ENCODE results near the gene TGFBR2.

Gene TGFBR2

GRCh38 chr3:30583973-30584372 lies 22.4 kb upstream of the TGFBR2 start:
- Histone ChIP-seq H3K36me3 (no peaks in the 10 kb centered on the region), H3K27ac (no peak overlapping the region), H3K4me3 (no peak overlapping the region), H3K4me1 (no peaks in the 10 kb centered on the region), H3K9me3 (no peaks in the 10 kb centered on the region), H3K27me3 (no peaks in the 10 kb centered on the region)
- TF ChIP-seq, protein P1, sequence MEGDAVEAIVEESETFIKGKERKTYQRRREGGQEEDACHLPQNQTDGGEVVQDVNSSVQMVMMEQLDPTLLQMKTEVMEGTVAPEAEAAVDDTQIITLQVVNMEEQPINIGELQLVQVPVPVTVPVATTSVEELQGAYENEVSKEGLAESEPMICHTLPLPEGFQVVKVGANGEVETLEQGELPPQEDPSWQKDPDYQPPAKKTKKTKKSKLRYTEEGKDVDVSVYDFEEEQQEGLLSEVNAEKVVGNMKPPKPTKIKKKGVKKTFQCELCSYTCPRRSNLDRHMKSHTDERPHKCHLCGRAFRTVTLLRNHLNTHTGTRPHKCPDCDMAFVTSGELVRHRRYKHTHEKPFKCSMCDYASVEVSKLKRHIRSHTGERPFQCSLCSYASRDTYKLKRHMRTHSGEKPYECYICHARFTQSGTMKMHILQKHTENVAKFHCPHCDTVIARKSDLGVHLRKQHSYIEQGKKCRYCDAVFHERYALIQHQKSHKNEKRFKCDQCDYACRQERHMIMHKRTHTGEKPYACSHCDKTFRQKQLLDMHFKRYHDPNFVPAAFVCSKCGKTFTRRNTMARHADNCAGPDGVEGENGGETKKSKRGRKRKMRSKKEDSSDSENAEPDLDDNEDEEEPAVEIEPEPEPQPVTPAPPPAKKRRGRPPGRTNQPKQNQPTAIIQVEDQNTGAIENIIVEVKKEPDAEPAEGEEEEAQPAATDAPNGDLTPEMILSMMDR (IDR thresholded peaks at IDR 0.05), result no peak
- no peak for DNase-seq
- intact Hi-C loops (cut with DNase I; ENCODE audit: low total_unique reads), result no loop called here

DNA sequence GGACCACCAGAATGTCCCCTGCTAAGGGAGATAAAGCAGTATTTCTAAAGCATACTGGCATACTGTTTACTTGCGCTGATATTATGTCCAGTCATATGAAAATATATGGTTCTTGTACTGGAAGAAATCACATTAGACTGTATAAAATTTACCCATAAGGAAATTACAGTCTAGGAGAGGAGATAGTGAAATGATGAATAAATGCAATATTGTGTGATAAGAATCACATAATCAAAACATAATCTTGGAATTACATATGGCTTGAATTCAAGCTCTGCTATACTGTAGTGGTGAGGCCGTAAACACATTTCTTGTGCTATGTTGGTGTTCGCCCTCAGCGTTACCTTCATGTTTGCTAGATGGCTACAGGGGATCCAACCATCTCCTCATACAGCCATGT lies 20.7 kb upstream of the TGFBR2 start:
- intact Hi-C loops (cut with DNase I; ENCODE audit: low total_unique reads), result no loop called here
- TF ChIP-seq, protein P1 (IDR thresholded peaks at IDR 0.05), result no peak
- H3K36me3 ChIP-seq, result no peaks in the 10 kb centered on the region
- H3K27me3 ChIP-seq, result no peaks in the 10 kb centered on the region
- H3K4me3 ChIP-seq, result no peak overlapping the region
- H3K9me3 ChIP-seq, result no peaks in the 10 kb centered on the region
- no peak for DNase-seq
- no peaks in the 10 kb centered on the region for H3K4me1 ChIP-seq
- H3K27ac ChIP-seq, result no peak overlapping the region

GRCh38 chr3:30586096-30586805 lies 20.1 kb upstream of the TGFBR2 start:
- Histone ChIP-seq H3K27me3 (no peaks in the 10 kb centered on the region), H3K36me3 (no peaks in the 10 kb centered on the region), H3K4me1 (no peaks in the 10 kb centered on the region), H3K27ac (no peak overlapping the region), H3K9me3 (no peaks in the 10 kb centered on the region), H3K4me3 (no peak overlapping the region)
- intact Hi-C loops (cut with DNase I; ENCODE audit: low total_unique reads), result no loop called here
- no peak for DNase-seq
- TF ChIP-seq, protein P1 (IDR thresholded peaks at IDR 0.05), result no peak

GRCh38 chr3:30586806-30587486 lies 19.5 kb upstream of the TGFBR2 start:
- H3K27ac ChIP-seq, result no peak overlapping the region
- no peaks in the 10 kb centered on the region for H3K9me3 ChIP-seq

GRCh38 chr3:30587904-30588303 lies 18.5 kb upstream of the TGFBR2 start:
- TF ChIP-seq, protein P1 (IDR thresholded peaks at IDR 0.05), result no peak
- H3K36me3 ChIP-seq, result no peaks in the 10 kb centered on the region
- H3K27me3 ChIP-seq, result no peaks in the 10 kb centered on the region
- no peaks in the 10 kb centered on the region for H3K9me3 ChIP-seq
- intact Hi-C loops (cut with DNase I; ENCODE audit: low total_unique reads), result no loop called here
- no peak for DNase-seq
- no peaks in the 10 kb centered on the region for H3K4me1 ChIP-seq
- no peak overlapping the region for H3K27ac ChIP-seq
- no peak overlapping the region for H3K4me3 ChIP-seq

More at GRCh38 chr3:30586806-30587486, 19.5 kb upstream of the TGFBR2 start:
- H3K4me3 ChIP-seq, result no peak overlapping the region
- DNase-seq, result no peak
- TF ChIP-seq, protein P1 (IDR thresholded peaks at IDR 0.05), result no peak
- no peaks in the 10 kb centered on the region for H3K27me3 ChIP-seq
- no peaks in the 10 kb centered on the region for H3K36me3 ChIP-seq
- intact Hi-C loops (cut with DNase I; ENCODE audit: low total_unique reads), result no loop called here
- no peaks in the 10 kb centered on the region for H3K4me1 ChIP-seq
